ENCODE results near the gene SUPT3H.

Gene SUPT3H

DNA sequence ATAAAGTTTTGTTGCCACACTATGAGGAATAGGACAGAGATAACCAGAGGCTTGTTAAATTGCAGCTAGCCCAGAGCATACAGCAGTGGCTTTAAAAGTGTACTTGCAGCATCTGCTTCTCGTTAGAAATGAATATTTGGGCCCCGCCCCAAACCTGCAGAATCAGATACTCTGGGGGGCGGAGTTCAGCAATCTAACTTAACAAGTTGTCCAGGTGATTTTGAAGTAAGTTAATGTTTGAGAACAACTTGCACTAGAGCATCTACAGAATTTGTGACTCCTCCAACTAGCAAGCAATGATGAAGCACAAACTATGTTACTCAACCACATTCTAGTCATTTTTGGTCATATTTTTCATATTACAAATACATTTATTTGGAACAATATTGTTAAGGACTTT, 10.6 kb upstream of the SUPT3H start:
- no peak for DNase-seq (ENCODE audit: low spot score)

DNA sequence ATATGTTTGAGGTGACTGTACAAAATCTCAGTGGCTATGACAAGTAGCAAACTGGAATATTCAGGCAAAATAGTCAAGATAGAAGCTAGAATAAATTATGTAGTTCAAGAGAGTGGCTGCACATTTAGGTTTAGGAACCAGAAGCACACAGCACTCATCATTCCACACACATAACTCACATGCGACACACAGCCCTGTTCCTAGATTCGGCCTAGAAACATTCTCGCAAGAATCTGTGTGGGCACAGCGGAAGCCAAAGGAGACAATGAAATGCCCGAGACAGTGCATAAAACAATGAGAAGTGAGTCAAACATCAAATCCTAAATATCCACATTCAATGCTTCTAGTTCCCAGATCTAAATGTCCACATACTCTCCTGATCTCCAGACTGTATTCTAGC, 9.5 kb upstream of the SUPT3H start:
- DNase-seq (ENCODE audit: low spot score), result no peak

DNA sequence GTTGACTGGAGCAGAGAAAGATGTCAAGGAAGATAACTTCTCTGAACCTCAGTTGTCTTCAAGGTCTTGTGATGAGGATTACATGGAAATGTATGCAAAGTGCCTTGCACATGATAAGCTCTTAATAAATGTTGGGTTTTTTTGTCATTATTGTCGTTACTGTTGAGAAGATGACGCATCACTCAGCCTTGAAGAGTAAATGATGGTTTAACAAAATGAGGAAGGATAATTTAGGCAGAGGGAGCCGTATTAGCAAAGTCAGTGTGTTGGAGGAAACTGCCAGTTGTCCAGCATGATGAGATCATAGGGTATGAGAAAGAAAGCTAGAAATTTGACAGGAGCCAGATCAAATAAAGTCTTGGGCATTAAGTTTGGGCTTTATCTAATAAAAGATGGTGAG, 8.8 kb upstream of the SUPT3H start:
- no peak for DNase-seq (ENCODE audit: low spot score)

DNA sequence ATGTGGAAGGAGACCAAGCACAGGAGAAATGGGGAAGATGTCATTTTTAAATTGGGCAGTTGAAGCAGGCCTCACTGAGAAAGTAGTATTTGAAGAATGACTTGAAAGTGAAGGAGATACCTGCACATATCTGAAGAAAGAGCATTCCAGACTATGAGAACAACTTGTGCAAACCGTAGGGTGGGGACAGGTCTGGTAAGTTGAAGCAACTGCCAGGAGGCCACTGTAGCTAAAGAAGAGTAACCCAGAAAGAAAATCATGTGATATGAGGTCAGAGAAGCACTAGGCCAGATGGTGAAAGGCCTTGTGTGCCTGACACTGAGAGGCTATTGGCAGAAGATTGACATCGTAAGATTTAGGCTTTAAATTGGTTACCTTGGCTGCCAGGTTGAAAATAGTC, 4.7 kb upstream of the SUPT3H start:
- no peak for DNase-seq (ENCODE audit: low spot score)

DNA sequence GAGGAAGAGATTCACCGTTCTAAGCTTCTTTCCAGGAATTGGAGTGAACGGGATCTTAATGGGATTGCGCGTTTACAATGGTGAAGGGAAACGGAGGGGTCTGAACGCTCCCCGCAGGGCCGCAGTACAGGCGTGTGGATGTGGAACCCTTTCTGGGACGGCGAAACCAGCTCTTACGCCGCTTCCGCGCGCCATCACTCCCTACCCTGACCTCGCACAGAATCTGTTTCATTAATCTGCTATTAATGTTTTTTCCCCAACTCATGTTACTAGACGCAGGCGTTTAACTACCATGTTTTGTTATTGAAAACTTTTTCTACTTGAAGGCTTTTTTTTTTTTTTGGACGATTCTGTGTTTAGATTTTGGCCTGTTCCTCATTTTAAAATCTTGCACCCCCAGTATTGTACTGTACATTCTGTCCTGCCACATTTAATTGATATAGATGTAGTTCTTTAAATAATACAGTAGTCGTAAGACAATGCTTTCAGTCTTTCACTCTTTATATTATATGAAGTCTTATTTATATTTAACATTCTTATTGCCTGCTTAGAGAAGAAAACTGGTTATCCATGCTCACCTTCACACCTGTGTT, 696 bp upstream of the SUPT3H start:
- no peak for DNase-seq (ENCODE audit: low spot score)

DNA sequence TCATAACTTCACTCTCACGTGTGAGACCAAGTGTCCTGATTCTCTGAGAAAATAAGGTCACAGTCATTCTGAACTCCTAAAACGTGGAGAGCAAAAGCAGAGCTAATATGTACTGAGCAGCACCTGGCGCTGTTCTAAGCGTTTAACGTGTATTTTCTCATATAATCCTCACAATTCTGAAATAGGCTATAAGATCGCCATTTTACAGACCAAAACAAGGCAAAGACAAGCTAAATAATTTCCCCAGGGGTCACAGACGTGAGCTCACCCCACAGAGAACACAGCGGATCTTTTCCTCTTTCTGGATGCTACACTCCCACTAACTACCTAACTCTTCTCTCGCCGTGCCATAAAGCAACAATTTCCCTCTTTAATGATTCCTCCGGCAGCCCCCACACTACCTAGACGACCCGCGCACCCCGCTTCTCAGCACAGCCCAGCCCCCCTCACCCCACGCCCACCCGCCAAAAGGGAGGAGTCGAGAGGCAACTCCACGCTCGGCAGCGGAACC, 636 bp downstream of the SUPT3H start:
- DNase-seq (ENCODE audit: low spot score), result peak; percentile 50

DNA sequence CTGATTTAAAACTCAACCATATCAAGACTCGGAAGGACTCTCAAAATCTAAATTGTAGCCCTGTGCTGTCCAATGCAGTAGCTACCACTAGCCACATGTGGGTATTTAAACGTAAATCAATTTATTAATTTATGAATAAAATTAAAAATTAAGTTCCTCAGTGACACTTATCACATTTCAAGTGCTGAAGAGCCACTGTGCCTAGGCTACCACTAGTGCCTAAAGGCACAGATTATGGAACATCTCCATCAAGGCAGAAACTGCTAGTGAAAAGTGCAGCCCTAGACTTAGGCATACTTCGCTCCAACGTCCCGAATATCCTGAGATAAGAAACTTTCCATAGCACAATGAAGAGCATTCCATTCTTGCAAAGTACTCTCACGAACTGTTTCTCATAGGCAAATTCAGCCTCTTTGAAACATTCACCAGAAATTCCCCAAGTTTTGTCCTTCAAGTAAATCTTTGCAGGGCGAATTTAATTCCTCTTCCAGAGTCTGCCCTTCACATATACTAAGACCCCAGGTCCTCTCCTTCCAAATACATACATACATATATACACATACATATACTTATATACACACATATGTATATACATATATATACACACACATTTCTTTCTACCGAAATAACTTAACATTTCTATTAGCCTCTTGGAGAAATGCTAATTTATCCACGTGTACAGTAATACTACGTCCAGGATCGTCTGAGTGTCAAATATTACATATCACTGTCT, 1.3 kb downstream of the SUPT3H start:
- DNase-seq (ENCODE audit: low spot score), result peak; percentile 29

DNA sequence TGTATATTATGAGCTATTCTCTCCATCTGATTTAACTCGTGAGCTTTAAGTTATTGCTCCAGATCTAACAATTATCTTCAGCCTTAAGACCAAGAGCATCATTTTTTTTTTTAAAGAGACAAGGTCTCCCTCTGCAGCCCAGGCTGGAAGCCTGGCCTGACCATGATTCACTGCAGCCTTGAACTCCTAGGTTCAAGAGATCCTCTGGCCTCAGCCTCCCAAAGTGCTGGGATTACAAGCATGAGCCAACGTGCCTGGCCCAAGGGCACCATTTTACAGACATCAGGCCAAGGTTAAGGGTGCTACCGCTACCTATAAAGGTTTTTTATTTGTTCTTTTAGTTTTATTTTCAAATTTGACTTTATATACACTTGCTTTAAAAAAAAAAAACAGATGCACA, 2.3 kb downstream of the SUPT3H start:
- DNase-seq (ENCODE audit: low spot score), result peak; percentile 13

DNA sequence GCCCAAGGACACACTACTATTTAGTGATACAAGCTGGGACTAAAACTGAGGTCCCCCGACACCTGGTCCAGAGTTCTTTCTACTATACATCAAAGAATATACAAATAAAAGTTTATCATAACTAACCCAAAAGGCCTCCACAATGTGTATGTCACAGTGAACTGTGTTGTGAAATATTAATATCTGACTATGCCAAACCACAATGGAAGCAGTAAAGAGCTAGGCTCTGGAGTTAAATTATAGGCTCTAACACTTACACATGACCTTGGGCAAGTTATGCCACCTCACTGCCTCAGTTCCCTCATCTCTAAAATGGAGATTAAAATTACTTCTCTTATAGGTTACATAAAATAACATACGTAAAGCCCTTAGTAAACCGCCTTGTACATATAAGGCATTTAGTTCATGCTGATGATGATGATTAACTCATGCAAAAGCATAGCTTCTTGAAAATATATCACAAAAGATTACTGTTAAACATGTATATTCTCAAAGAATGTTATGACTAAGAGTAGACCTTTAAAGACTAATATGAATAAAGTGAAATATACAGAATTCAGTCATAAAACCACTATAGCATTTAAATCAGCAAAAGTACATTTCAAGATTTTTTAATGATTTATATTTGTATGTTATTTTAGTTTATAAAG, 5.7 kb downstream of the SUPT3H start:
- DNase-seq (ENCODE audit: low spot score), result no peak

DNA sequence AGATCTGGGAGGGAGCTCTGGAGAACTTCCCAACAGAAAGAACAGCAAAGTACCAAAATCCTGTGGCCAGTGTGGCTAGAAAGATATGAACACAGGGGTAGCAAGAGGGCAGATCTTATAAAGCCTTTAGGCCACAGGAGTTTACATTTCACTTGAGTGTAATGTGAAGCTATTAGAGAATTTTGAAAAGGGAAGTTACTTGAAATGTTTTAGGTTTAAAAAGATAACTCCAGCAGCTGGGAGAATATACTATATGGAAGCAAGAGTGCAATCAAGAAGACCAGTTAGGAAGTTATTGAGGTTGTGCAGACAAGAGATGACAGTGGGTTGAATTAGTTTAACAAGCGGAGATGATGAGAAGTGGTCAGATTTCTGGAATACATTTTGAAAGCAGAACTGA, 7.9 kb downstream of the SUPT3H start:
- no peak for DNase-seq (ENCODE audit: low spot score)

DNA sequence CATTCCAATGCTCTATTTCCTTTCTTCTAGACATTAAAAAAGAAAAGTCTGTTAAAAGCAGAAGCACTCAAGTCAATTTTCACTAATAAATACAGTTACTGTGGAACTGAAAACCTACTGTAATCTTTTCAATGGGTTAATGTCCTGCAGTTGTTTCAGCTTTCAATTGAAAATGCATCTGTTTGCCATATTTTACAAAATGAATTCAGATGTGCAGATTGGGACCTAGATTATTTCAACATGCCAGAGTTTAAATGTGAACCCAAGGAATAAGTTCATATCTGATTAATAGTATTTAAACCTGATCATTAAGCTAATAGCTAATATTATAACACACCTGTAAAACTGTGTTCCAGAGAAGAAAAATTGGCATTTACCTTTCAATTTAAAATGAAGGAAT, 9.7 kb downstream of the SUPT3H start:
- no peak for DNase-seq (ENCODE audit: low spot score)

DNA sequence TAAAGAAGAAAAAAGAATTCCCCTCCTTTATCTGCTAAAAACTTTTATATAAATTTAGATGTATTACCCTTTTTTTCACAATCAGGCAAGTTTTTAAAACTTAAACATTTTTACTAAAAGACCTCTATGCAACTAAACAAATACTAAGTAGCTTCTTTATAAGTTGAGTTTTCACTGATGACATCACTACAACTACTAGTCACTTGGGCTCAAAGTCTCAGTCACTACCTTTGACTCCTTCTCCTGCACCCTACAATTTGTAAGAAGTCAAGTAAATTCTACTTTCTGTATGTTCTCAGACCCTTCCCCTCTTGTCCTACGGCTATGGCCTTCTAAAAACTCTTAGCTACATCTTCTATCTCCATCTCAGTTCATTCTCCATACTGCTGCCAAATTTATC, 11.2 kb downstream of the SUPT3H start:
- no peak for DNase-seq (ENCODE audit: low spot score)

DNA sequence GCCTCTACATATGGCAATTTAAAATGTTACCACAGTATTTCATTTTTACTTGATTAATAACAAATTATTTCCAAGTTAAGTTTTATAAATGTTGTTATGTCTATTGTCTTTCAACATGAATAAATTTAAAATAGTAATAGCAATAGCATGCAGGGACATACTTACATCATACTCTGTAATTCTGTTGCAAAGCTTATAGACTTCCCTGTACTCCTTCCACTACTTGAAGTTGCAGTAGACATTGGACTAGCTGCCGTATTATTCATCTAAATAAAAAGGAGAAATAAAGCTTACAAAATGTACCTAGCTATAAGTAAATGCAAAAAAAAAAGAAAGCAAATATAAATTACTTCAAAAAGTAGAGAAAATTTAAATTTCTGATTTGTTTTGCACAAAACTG, 12.7 kb downstream of the SUPT3H start:
- no peak for DNase-seq (ENCODE audit: low spot score)

DNA sequence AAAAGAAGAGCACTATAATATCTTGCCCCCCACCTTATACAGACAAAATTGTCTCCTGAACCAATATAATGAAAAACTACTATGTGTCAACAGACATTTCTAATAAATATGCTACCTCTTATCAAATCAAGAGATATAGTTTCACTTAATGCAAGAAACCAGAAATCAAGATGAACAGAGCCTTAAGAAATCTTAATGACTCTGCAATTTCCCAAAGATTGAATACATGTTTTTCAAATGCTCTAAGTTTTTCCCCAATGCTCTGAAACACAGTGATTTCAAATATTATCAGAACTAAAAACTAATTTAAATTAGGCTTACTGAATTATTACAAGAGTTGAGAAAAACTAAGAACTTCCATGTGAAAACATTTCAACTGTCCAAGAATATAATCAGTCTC, 13.3 kb downstream of the SUPT3H start:
- no peak for DNase-seq (ENCODE audit: low spot score)

DNA sequence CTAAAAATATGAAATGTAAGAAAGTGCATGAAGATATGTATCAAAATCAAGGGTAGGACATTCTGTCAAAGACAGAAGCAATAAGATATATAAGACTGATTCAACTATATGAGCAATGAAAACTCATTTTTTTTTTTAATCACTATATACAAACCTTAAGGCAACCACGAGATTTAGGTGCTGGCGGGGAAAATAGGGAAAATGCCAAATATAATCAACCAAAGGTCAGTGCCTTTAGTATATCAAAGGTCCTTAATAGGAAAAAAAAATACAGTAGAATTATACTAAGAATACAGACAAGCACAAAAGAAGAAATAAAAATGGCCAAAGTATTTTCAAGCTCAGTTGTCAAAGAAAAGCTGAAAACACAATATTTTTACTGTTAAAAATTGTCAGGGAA, 24.1 kb downstream of the SUPT3H start:
- DNase-seq (ENCODE audit: low spot score), result no peak

DNA sequence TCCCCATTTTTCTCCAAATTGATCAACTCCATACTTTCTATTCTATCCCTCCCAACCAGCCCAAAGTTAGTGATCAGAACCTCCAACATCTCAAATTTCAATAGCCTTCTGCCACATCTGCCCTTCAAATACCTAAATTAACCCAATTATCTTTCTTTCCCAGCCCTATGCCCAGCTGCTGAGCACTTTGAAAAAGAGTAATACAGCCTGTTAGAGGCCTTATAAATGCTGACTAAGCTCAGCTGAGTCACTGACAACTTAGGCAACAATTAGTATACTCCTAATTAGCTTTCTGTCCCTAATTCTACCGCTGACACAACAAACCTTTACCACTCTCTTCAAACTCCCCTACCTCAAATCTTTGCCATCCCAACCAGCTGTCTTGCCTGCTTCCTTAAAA, 26.1 kb downstream of the SUPT3H start:
- DNase-seq (ENCODE audit: low spot score), result no peak

DNA sequence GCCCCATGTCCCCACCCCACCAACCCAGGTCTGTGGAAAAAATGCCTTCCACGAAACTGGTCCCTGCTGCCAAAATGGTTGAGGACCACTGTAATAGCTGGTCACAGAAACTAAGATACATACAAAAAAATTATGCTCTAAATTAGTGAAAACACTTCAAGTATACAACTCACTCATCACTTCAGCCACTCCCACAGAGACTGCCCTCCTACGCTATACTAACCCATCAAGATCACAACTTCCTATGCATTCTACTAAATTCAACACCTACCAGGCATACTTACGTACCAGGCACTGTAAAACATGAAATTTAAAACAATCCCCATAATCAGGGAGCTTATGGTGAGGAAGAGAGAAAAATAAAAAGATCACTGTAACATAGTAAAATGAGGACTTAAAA, 26.7 kb downstream of the SUPT3H start:
- no peak for DNase-seq (ENCODE audit: low spot score)

DNA sequence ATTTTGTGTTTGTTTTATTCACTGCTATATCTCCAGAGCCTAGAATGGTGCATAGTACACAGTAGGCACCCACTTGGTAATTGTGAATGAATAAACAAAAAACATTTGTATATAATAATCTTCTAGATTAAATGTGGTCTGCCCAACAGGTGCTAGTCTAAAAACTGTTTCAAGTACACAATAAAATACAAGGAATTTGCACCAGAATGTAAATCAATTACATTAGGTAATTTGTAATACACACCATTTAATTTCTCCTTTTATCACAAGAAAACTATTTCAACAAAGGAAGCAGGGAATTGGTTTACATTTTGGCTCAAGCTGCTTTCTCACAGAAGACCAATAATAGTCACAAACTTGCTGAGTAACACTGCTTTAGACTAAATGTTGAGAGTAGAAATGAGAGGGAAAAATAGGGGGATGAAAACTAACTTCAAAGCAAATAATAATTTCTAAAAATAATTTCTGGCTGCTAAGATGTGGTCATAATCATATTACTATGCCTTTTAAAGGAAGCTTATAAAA, 27.5 kb downstream of the SUPT3H start:
- no peak for DNase-seq (ENCODE audit: low spot score)

DNA sequence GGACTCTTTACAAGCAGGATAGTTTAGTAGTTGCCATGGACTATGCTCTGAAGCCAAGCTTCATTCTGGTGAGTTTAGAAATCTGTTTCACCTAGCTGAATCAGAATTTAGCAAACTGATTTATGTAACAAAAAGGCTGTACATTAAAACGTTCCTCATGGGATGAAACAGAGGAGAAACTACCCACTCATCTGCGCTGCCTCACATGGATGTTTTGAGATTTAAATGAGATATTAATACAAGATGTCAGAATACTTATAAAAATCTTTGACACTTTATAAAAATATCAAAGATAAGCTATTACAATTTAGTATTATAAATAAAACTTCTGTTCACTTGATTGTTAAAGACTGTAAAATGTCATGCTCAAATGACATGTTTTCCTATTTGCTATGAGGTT, 32.8 kb downstream of the SUPT3H start:
- DNase-seq (ENCODE audit: low spot score), result no peak

DNA sequence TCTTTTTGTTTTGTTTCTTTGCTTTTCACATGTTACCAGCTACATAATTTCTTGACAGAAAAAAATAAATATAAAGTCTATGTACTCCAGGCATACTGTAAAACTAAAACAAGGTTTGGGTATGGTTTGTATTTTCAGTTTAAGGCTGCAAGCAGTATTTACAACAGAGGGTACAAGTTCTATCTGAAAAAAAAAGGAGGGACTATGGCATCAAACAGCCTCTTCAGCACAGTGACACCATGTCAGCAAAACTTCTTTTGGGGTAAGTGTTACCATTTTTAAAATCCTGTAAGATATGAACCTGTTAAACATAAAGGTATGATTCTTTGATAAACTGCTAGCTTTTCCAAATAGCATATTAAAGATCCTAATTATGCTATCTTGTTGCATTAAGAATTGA, 49.2 kb downstream of the SUPT3H start:
- no peak for DNase-seq (ENCODE audit: low spot score)

DNA sequence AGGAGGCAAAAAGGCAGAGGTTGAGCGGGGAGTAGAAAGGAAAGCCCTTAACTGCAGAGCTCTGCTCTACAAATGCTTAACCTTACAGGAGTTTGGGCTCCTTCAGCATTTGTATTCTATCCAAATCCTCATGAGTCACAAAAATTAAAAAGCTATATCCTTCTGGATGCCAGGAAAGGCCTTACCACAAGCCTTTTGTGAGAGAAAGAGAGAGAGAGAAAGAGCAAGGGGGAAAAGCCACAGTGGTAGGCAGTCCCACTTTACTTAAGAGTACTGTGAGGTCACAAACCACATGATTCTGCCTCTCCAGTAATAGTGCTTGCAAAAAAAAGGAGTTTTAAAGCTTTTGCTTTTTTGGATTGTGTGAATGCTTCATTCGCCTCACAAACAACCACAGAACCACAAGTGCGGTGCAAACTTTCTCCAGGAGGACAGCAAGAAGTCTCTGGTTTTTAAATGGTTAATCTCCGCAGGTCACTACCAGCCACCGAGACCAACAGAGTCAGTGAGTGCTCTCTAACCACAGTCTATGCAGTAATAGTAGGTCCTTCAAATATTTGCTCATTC, 49.7 kb downstream of the SUPT3H start, which contains the start of gene RUNX2:
TSS of gene RUNX2 (plus strand) at position 375 of the 567 bp plus-strand sequence. CDS start 397 bp downstream, outside the sequence.
- DNase-seq (ENCODE audit: low spot score), result no peak

DNA sequence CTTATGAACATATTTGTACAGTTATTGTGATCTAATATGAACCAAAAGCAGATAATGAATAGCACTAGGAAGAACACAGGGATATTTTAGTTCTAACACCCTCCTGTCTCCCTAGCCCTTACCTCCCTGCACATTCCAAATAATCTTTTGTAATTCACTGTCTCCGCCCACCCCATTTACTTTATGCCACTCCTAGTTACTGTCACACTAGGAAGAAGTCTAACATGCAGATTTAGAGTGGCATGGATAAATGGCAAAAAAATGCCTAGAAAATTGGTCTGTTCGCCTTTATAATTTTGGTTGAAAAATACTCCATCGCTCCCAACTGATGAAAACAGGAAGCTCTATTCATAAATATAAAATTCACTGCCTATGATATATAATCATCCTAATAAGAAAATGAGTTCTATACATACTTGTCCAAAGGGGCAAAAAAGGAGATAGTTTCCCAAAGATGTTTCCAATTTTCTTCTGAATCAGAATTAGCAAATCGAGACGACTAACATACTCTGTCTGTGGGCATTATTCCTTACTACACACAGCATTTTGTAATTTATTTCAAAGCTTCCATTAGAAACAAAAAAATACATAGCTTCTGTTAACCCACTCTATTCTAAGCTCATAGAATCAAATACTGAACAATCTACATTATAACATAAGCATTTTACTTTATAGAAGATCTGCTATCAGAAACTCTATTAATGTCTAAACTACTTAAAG, 50.9 kb downstream of the SUPT3H start:
- no peak for DNase-seq (ENCODE audit: low spot score)
